ENCODE results near the gene TTYH1. TPM values are rescaled to one million over a fixed set of nuclear protein-coding genes. Genes with fewer than 3 reads are reported as not detected.
"Not testable (repeated sequence)": the region's sequence is repeated elsewhere in the genome, so short reads cannot be mapped to it uniquely, and the experiment has no call there.

Gene TTYH1
- total RNA-seq, 4 donors from 2014 or later: 0.41 TPM; not detected in 3

GRCh38 chr19:54465426-54466109, 50.3 kb downstream of the TTYH1 start:
- H3K27ac ChIP-seq: no peak overlapping the region
- in situ Hi-C loops (cut with MboI; ENCODE audit: low sequenced_read_pairs in 4 of 4): no loop called here
- peak overlapping the region in 1 of 4 donors; percentile 68 for H3K4me3 ChIP-seq

DNA sequence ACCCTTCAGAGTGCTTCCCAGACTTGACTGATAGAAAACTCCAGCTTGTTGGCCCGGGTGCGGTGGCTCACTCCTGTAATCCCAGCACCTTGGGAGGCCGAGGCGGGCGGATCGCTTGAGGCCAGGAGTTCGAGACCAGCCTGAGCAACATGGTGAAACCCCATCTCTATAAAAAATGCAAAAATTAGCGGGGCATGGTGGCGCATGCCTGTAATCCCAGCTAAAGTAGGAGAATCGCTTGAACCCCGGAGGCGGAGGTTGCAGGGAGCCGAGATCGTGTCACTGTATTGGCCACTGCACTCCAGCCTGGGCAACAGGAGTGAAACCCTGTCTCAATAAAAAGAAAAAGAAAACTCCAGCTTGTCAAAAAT, 50.8 kb downstream of the TTYH1 start:
- intact Hi-C loops (cut with DNase I; ENCODE audit: low total_unique reads): loop anchor here (10.0 kb wide), 3 partner anchors 301 to 789 kb away; partner anchors contain the start of gene PPP6R1
- Histone ChIP-seq H3K4me1 (peaks cover 15 to 30% of the 10 kb centered on the region in 2 donors), H3K36me3 (peaks cover 0 to 10% of the 10 kb centered on the region in 2 donors), H3K27me3 (peaks cover 6 to 10% (median 7%) of the 10 kb centered on the region in 3 donors)
- H3K4me3 ChIP-seq; H3K27ac ChIP-seq; DNase-seq; ATAC-seq; H3K9me3 ChIP-seq; in situ Hi-C loops (cut with MboI; ENCODE audit: low sequenced_read_pairs in 4 of 4): not testable (repeated sequence)

More at GRCh38 chr19:54465426-54466109, 50.3 kb downstream of the TTYH1 start:
- H3K9me3 ChIP-seq: no peaks in the 10 kb centered on the region
- no peak for ATAC-seq
- TF ChIP-seq, protein P1, sequence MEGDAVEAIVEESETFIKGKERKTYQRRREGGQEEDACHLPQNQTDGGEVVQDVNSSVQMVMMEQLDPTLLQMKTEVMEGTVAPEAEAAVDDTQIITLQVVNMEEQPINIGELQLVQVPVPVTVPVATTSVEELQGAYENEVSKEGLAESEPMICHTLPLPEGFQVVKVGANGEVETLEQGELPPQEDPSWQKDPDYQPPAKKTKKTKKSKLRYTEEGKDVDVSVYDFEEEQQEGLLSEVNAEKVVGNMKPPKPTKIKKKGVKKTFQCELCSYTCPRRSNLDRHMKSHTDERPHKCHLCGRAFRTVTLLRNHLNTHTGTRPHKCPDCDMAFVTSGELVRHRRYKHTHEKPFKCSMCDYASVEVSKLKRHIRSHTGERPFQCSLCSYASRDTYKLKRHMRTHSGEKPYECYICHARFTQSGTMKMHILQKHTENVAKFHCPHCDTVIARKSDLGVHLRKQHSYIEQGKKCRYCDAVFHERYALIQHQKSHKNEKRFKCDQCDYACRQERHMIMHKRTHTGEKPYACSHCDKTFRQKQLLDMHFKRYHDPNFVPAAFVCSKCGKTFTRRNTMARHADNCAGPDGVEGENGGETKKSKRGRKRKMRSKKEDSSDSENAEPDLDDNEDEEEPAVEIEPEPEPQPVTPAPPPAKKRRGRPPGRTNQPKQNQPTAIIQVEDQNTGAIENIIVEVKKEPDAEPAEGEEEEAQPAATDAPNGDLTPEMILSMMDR (IDR thresholded peaks at IDR 0.05 in 4 of 5, conservative IDR thresholded peaks at IDR 0.05 in 1 of 5): no peak
- no peak for TF ChIP-seq POLR2A (IDR thresholded peaks at IDR 0.05)
- H3K36me3 ChIP-seq: peaks cover 0 to 16% of the 10 kb centered on the region in 2 donors
- DNase-seq: no peak
- peaks cover 2 to 5% (median 2%) of the 10 kb centered on the region in 3 donors for H3K27me3 ChIP-seq
- H3K4me1 ChIP-seq: peaks cover 12 to 25% of the 10 kb centered on the region in 2 donors
- intact Hi-C loops (cut with DNase I; ENCODE audit: low total_unique reads): loop anchor here (10.0 kb wide), 3 partner anchors 301 to 789 kb away; partner anchors contain the start of gene PPP6R1

DNA sequence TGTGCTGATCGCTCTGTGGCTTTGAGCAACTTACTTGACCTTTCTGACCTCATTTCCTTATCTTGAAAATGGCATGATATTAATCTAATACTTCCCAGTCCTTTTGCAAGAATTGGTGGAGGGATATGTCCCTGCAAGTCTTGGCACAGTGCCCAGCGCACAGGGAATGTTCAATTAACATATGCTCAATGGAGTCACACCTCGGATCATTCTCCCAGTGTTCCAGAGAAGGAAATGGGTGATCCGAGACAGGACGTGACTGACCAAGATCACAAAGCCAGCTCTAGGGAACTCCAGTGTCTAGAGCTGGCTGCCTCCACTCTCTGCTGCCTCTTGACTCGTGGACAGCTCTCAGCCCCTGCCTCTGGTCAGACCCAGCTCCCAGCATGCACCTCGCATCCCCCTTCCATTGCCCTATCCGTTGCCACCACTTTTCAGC, 54.3 kb downstream of the TTYH1 start:
- Histone ChIP-seq H3K27me3 (peaks cover 10 to 20% (median 14%) of the 10 kb centered on the region in 3 donors), H3K4me1 (peaks cover 8 to 13% of the 10 kb centered on the region in 2 donors), H3K27ac (peak overlapping the region in 3 of 4 donors; percentile 70 to 73 (median 71)), H3K9me3 (no peaks in the 10 kb centered on the region), H3K4me3 (no peak overlapping the region), H3K36me3 (no peaks in the 10 kb centered on the region)
- no peak for TF ChIP-seq POLR2A (IDR thresholded peaks at IDR 0.05)
- TF ChIP-seq, protein P1 (IDR thresholded peaks at IDR 0.05 in 4 of 5, conservative IDR thresholded peaks at IDR 0.05 in 1 of 5): no peak
- intact Hi-C loops (cut with DNase I; ENCODE audit: low total_unique reads) (loop anchor here (10.0 kb wide), 3 partner anchors 305 to 785 kb away; partner anchors contain the start of gene PPP6R1), in situ Hi-C loops (cut with MboI; ENCODE audit: low sequenced_read_pairs in 4 of 4) (no loop called here)
- DNase-seq (no peak), ATAC-seq (peak; percentile 32 to 37)

DNA sequence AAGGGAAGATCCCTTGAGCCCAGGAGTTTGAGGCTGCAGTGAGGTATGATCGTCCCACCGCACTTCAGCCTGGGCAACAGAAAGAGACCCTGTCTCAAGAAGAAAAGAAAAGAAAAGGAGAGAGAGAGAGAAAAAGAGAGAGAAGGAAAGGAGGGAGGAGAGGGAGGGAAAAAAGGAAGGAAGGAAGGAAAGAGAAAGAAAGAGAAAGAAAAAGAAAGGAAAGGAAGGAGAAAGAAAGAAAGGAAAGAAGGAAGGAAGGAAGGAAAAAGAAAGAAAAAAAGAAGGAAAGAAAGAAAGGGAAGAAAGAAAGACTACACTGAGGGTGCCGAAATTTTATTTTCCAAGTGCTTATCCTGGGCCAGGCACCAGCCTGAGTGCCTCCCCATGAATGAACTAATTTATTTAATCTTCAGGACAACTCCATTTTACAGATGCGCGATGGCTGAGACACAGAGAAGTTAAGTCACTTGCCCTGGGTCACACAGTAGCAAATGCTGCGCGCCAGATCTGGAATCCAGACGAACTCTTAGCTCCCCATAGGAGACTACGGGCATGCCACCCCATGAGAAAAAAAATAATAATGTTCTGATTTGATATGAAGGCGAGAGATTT, 55.1 kb downstream of the TTYH1 start:
- TF ChIP-seq, protein P1 (IDR thresholded peaks at IDR 0.05 in 4 of 5, conservative IDR thresholded peaks at IDR 0.05 in 1 of 5): no peak
- no peak for TF ChIP-seq POLR2A (IDR thresholded peaks at IDR 0.05)
- in situ Hi-C loops (cut with MboI; ENCODE audit: low sequenced_read_pairs in 4 of 4): no loop called here
- intact Hi-C loops (cut with DNase I; ENCODE audit: low total_unique reads): no loop called here
- Histone ChIP-seq H3K4me1 (peaks cover 8 to 12% of the 10 kb centered on the region in 2 donors), H3K27me3 (peaks cover 10 to 23% (median 14%) of the 10 kb centered on the region in 3 donors), H3K9me3 (no peaks in the 10 kb centered on the region), H3K4me3 (peak overlapping the region in 2 of 4 donors; percentile 22 to 43), H3K36me3 (no peaks in the 10 kb centered on the region), H3K27ac (peak overlapping the region; percentile 43 to 73 (median 70))
- ATAC-seq (no peak), DNase-seq (no peak)
